A673 (cell line): ENCODE data around the gene CRACDL.

Source experiments
- EZH2 ChIP-seq: fragments of 200-600 bp; sonication (generic); IDR thresholded peaks from 2 replicates; pipeline ENCODE4 v1.6.1; 2017; ENCODE audit warnings: borderline replicate concordance, low read depth, mild to moderate bottlenecking, mixed read lengths, antibody characterized with exemption, low read length; ENCODE audit not compliant: poor library complexity, severe bottlenecking
- TF ChIP-seq, protein P1 (sequence below): fragments of 300-800, 200-600 bp; sonication (generic); conservative IDR thresholded peaks from 2 replicates; pipeline ENCODE4 v1.5.1; 2017; ENCODE audit warnings: low read depth, mild to moderate bottlenecking, antibody characterized with exemption, low read length, moderate library complexity, mixed read lengths

DNA sequence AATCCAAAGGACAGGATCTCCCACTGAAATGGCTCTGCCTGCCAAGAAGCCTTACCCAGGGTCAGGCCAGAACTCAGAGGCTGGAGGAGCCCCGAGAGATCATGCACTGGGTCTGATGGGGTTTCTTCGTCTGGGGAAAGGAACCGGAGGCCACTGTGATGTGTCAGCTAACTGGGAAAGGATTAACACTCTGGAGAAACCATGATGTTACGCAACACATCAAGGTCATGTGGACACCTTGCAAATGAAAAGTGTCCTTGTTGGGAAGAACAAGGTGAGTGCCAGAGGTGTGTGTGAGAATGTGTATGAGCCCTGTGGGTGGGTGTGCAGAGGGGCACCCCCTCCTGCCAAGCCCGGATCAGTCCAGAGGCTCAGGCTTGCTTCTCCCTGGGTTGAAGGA lies 86.9 kb downstream of the CRACDL start:
- TF ChIP-seq, protein P1, sequence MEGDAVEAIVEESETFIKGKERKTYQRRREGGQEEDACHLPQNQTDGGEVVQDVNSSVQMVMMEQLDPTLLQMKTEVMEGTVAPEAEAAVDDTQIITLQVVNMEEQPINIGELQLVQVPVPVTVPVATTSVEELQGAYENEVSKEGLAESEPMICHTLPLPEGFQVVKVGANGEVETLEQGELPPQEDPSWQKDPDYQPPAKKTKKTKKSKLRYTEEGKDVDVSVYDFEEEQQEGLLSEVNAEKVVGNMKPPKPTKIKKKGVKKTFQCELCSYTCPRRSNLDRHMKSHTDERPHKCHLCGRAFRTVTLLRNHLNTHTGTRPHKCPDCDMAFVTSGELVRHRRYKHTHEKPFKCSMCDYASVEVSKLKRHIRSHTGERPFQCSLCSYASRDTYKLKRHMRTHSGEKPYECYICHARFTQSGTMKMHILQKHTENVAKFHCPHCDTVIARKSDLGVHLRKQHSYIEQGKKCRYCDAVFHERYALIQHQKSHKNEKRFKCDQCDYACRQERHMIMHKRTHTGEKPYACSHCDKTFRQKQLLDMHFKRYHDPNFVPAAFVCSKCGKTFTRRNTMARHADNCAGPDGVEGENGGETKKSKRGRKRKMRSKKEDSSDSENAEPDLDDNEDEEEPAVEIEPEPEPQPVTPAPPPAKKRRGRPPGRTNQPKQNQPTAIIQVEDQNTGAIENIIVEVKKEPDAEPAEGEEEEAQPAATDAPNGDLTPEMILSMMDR, result no peak
- no peak for TF ChIP-seq EZH2
